NB4 (cell line): Measurements from ENCODE around the gene BABAM1.
"Not testable (repeated sequence)": the region's sequence is repeated elsewhere in the genome, so short reads cannot be mapped to it uniquely, and the experiment has no call there.

Source experiments
- DNase-seq: peaks from one replicate; pipeline ENCODE4 v3.0.0; 2010; ENCODE audit warnings: low read depth
- H3K4me3 ChIP-seq: one replicate; pipeline ENCODE4 v1.5.1; 2011; ENCODE audit warnings: mild to moderate bottlenecking, low read depth, low read length, moderate library complexity
- MYC ChIP-seq: IDR thresholded peaks from 2 replicates; pipeline ENCODE4 v1.6.1; 2011; ENCODE audit warnings: low read depth, low read length
- POLR2A ChIP-seq: IDR thresholded peaks from 2 replicates; pipeline ENCODE4 v1.6.1; 2011; ENCODE audit warnings: mild to moderate bottlenecking; ENCODE audit not compliant: insufficient read length; ENCODE audit errors: extremely low read depth
- TF ChIP-seq, protein P1 (sequence below): IDR thresholded peaks from 2 replicates; pipeline ENCODE4 v1.6.1; 2011; ENCODE audit warnings: low read depth, low read length
- TF ChIP-seq, protein P2 (sequence below): IDR thresholded peaks from one replicate; pipeline ENCODE4 v1.5.1; 2012; ENCODE audit warnings: low read depth, low read length

Gene BABAM1

GRCh38 chr19:17264641-17264979, 2.6 kb upstream of the BABAM1 start, which contains the start of gene USHBP1:
Gene USHBP1, minus strand, starts transcription at chr19:17264745. Its CDS starts 446 bp downstream, at chr19:17264299.
- H3K4me3 ChIP-seq, result no peak within 1 kb of the TSS
- TF ChIP-seq POLR2A, result no peak
- TF ChIP-seq, protein P1, sequence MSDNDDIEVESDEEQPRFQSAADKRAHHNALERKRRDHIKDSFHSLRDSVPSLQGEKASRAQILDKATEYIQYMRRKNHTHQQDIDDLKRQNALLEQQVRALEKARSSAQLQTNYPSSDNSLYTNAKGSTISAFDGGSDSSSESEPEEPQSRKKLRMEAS, result no peak
- TF ChIP-seq MYC, result no peak
- TF ChIP-seq, protein P2, sequence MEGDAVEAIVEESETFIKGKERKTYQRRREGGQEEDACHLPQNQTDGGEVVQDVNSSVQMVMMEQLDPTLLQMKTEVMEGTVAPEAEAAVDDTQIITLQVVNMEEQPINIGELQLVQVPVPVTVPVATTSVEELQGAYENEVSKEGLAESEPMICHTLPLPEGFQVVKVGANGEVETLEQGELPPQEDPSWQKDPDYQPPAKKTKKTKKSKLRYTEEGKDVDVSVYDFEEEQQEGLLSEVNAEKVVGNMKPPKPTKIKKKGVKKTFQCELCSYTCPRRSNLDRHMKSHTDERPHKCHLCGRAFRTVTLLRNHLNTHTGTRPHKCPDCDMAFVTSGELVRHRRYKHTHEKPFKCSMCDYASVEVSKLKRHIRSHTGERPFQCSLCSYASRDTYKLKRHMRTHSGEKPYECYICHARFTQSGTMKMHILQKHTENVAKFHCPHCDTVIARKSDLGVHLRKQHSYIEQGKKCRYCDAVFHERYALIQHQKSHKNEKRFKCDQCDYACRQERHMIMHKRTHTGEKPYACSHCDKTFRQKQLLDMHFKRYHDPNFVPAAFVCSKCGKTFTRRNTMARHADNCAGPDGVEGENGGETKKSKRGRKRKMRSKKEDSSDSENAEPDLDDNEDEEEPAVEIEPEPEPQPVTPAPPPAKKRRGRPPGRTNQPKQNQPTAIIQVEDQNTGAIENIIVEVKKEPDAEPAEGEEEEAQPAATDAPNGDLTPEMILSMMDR, result no peak
- DNase-seq, result no peak

GRCh38 chr19:17266026-17266425, 1.2 kb upstream of the BABAM1 start:
- DNase-seq, result no peak
- H3K4me3 ChIP-seq, result no peak overlapping the region
- TF ChIP-seq MYC (no peak), POLR2A (no peak)
- TF ChIP-seq, protein P1, result no peak
- TF ChIP-seq, protein P2, result no peak

DNA sequence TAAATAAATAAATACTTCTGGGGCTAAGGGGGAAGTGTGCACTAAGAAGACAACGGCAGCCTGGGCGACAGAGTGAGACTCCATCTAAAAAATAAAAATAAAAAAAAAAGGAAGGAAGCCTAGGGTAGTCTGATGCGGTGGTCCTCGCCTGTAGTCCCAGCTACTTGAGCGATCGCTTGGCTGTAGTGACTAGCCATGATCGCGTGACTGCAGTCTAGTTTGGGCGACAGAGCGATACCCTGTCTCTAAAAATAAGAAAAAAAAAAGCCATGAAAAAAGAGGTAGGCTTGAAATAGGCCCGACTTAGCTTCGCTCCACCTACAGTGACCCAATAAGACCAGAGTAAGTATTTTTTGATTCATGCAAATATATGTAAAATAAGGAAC, 661 bp upstream of the BABAM1 start:
- peak; percentile 33 for DNase-seq
- TF ChIP-seq, protein P2, result no peak
- TF ChIP-seq MYC (no peak), POLR2A (no peak)
- TF ChIP-seq, protein P1, result no peak
- H3K4me3 ChIP-seq, result no peak overlapping the region

DNA sequence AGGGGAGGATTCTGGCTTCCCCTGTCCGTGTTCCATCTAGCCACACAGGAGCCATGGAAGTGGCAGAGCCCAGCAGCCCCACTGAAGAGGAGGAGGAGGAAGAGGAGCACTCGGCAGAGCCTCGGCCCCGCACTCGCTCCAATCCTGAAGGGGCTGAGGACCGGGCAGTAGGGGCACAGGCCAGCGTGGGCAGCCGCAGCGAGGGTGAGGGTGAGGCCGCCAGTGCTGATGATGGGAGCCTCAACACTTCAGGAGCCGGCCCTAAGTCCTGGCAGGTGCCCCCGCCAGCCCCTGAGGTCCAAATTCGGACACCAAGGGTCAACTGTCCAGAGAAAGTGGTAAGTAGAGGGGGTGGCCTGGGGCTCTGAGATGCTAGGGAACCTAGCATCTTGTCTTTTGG, 1.5 kb downstream of the BABAM1 start:
- no peak for DNase-seq
- TF ChIP-seq, protein P1, result no peak
- H3K4me3 ChIP-seq, result peak overlapping the region; percentile 16

DNA sequence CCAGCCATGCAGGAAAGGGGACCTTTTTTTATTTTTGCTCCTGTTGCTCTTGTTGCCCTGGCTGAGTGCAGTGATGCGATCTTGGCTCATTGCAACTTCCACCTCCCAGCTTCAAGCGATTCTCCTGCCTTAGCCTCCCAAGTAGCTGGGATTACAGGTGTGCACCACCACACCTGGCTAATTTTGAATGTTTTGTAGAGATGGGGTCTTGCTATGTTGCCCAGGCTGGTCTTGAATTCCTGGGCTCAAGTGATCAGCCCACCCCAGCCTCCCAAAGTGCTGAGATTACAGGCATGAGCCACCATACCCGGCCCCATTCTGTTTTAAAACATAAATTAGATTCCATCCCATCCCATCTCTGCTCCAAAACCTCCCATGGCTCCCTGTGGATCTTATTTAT, 7.6 kb downstream of the BABAM1 start:
- not testable (repeated sequence) for DNase-seq, H3K4me3 ChIP-seq

GRCh38 chr19:17275441-17276175, 8.4 kb downstream of the BABAM1 start:
- H3K4me3 ChIP-seq, result no peak overlapping the region
- DNase-seq, result no peak
- TF ChIP-seq MYC, result no peak
- TF ChIP-seq, protein P1, result no peak
- no peak for TF ChIP-seq POLR2A
- TF ChIP-seq, protein P2, result no peak

DNA sequence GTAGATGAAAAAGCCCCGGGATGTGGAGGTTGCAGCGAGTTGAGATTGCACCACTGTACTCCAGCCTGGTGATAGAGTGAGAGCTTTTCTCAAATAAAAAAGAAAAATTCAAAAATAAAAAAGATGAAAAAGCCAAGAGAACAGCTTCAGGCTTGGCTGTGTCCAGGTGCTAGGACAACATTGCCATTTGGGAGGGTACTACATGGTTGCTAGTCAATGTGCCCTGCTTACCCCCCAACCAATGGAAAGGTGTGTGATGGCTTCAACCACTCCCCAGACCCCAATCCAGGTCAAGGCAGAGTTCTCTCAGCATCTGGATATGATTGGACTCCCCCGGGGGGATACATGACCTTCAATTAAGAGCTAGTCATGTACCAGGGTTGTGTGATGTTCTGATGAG, 12.2 kb downstream of the BABAM1 start:
- H3K4me3 ChIP-seq, result no peak overlapping the region
- DNase-seq, result no peak
- no peak for TF ChIP-seq MYC
- TF ChIP-seq, protein P1, result no peak
- TF ChIP-seq, protein P2, result no peak
- TF ChIP-seq POLR2A, result no peak
